NOMO-1 treated with DMSO at 0.1 percent for 48 hours (cell line): ENCODE data around the gene LIN7C.

Experiments
- DNase-seq: peaks from one replicate; lab custom pipeline; 2025; ENCODE audit not compliant: unreplicated experiment; lab: John Stamatoyannopoulos, UW

The LIN7C gene

DNA sequence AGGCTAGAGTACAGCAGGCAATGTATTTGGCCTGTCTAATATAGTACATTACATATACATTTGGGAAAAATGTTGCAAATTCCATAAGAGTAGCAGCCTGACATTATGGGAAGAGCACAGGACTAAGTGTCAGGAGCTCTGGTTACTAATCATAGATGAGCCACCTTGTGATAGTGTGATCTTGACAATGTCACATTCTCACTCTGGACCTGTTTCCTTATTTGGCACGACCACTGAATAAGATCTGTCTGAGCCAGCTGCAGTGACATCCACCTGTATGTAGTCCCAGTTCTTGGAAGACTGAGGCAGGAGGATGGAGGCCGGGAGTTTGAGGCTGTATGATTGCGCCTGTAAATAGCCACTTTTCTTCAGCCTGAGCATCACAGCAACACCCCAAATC lies 5.7 kb upstream of the LIN7C start:
- DNase-seq = no peak

DNA sequence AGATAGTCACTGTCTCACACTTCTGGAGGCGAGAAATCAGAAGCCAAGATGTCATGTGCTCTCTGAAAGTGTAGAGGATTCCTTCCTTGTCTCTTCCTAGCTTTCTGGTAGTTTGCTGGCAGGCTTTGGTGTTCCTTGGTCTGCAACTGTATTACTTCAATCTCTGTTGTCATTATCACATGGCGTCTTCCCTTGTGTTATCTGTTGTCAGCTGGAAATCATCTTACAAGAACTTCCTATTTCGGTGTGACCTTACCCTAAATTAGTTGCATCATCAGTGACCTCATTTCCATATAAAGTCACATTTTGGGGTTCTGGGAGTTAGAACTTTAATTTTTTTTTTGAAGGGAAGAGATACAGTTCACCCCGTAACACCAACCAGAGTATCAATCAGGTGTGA lies 3.3 kb upstream of the LIN7C start:
- DNase-seq = peak; percentile 37

DNA sequence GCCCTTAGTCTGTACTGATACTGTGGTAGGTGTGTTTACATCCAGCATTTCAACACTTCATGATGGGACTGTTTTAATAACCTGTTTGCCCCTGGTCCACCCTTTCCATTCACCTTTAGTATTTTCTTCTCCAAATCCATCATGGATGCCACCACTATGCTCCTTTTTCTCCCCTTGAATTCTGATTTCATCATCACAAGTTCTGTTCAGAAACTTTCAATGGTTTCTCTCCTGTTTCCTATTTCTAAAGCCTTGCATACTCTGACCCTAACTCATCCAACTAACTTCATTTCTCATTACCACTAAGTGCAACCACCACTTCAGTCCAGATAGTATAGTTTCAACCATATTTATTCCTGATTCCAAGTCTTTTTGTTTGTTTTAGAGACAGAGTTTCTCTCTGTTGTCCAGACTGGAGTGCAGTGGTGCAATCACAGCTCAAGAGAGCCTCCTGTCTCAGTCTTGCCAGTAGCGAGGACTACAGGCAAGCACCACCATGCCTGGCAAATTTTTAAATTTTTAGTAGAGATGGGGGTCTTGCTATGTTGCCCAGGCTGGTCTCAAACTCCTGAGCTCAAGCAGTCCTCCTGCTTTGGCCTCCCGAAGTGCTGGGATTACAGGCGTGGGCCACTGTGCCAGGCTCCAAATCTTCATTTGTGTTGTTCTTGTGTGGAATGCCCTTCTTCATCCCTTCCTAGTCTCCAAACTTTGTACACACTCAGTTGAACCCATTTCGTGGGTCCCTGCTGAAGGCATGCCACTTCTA lies 1.2 kb upstream of the LIN7C start:
- peak; percentile 34 for DNase-seq

DNA sequence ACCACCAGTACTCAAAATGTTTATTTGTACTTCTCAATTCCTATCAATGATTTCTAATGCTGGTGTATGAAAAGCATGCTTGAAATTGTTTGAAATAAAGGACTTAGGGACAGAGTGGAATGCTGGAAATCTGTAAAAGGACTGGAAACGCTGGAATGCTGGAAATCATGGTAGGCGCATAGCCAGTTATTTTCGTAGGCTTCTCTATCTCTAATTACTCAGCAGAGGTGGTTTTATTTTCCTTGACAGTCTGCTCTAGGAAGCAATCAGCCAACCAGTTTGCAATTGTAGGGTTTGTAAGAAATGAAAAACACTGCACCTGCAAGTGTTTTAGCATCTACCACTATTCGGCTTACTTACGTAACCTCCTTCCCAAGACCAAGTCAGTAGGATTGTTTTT lies 788 bp downstream of the LIN7C start:
- no peak for DNase-seq

DNA sequence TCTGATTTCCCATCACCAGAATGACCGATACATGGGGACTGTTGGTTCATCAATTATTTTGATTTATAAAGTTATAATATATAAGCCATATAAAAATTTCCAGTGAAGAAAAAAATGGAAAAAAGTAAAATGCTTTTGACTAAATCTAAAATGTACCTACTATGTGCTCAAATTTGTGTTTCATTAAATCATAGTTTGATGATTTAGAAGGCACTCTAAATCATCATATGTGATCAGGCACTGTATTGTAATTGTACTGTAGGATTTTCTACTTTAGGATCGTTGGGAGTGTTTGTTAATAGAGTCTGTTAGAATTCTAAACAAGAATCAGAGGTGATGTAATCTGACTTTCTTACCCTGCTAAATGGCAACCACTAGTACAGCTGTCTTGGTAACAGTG lies 2.4 kb downstream of the LIN7C start:
- DNase-seq = no peak

DNA sequence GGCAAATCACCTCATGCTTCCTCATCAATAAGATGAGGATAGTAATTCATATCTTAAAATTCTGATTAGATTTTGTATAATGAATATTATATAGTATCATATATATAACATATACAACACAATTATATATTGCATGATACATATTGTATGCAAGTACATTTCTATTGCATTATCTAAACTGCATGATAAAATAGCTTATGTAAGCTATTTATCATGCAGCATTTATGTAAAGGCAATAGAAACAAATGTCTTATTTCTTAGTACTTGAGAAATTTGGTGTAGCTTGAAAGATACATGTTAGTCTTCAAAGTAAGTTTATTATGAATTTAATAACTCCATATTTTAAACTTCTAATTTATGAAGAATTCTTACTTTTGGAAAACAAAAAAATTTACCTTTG lies 5.5 kb downstream of the LIN7C start:
- DNase-seq = no peak

DNA sequence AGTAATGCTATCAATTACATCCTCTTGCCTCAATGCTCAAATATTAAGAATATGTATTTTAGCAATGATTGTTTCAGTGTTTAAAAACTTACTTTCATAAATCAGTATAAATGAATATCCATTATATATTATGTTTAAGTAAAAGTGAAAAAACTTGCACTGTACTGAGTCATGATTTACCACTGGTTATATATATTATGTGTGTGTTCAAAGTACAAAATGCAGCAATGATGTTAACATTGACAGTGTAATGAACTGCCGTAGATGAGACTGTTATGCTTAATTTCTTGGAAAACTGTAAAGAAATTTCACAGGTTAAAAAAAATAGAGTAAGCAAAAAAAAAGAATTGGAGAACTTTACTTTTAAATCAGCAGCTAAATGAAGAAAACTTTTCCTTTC lies 8.7 kb downstream of the LIN7C start:
- no peak for DNase-seq

DNA sequence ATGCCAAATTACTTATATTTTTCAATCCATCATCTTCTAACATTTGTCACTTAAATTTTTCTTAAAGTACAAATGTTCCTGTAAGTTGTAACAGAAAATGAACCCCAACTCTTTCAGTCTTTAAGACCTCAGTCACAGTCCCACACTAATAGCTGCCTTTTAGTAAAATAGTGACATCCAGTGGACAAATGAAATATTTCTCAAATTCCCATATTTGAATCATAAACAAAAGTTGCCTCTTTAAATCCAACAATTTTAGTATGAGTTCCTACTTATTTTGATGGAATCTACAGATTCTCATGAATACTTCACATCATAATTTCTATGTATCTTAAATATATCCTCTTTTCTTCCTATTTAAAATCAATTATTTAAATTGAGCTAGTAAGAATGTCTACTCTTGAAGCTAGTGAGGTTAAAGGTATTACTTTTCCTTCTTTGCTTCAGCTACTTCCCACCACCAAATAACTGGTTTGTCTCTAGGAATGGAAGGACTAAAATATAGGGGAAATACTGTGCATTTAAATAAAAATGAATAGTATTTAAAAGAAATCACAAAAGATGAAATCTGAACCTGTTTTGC lies 9.2 kb downstream of the LIN7C start:
- peak; percentile 30 for DNase-seq

DNA sequence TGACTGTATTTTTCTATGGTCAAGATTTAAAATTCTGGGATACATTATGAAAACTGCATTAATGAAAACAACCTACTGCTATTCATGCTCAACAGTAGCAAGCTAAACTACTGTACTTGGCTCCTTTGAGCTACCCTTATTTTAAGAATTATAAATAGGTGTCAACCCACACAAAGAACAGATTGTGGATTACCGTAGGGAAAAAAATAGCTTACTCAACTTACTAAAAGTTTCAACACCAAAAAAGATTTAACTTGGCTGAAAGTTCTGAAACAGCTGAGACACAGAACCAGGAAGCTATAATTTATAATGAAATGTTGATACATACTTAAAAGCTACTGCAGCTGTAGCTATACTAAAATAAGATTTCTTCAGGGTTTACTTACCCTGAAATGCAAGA lies 10.1 kb downstream of the LIN7C start:
- DNase-seq = no peak

DNA sequence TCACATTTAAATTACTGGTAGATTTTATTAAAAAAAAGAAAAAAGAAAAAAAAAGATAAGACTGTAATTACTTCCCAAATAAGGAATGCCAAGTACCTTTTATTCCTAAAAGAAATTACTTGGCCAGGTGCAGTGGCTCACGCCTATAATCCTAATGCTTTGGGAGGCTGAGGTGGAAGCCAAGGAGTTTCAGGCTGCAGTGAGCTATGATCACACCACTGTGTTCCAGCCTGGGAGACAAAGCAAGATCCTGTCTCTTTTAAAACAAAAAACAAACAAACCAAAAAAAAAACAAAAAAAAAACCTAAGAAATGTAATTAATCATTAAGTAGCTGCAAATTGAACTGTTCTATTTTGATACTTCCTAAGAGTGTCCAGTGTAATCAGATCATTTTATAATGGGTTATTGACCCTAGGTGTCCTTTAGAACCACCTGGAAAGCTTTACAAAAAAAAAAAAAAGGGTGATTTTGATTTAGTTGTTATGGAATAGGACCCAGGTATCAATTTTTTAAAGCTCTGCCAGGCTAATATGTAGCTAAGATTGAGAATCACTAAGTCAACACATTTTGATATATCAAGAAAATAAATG lies 10.8 kb downstream of the LIN7C start:
- no peak for DNase-seq

DNA sequence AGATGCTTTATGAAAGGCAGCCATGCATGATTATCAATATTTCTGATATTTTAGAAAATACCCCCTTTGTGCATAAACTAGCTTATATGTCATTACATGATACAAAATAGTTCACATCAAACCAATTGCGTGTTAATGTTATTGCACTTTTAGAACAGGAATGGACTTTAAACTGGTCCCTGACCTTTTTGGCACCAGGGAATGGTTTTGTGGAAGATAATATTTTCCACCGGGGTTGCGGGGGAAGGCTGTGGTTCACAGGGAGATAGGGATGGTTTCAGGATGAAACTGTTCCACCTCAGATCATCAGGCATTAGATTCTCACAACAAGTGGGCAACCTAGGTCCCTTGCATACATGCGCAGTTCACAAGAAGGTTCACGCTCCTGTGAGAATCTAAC lies 17.5 kb downstream of the LIN7C start:
- DNase-seq = no peak

DNA sequence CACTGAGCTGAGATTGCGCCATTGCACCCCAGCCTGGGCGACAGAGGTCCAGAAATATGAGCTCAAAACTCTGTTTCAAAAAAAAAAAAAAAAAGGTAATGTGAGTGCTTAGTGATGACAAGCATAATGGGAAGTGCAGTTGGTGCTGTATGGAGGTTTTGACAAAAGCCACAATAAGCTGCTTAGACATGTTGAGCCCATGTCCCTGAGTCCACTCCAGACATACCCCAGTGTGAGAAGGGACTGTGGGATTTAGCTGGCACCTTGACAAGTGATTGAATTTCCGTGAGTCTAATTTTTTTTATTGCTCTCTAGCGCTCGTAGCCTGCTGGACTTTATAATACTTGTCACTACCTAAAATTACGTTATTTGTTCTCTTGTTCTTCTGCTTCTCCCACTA lies 18.9 kb downstream of the LIN7C start:
- DNase-seq = no peak

DNA sequence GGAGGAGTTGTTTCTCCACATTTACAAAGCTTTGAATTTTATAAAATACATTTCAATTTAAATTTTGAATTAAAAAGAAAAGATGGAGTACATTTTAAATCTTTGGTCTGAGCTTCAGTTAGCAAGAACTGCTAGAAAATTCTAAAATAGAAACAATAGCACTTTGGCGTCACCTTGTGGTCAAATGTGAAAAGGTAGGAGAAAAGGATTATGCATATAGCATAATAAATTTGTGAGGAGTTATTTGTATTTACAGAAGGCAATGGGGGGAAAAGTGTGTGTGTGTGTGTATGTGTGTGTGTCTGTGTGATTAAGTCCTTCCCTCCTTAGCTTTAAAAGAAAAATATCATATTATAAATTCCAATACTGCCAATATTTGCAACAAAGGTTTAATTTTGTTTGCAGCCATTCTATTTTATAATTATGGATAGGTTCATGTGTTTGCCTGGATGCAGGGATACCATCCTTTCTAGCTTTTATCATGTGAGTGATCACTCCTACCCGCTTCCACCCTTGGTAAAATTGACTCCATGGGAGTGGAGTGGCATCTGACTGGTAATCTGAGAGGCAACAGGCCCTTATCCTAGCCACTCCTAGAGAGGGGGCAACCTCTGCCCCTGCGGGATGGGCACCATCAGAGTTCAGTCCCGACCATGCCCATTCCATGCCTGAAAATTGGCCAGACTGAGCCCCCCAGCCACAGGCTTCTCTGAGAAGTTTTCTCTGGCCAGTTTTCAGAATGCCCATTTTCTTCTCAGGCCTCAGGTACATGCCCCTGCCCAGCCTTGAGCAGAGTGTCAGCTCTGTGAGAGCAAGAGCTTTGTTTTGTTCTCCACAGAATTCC lies 20.4 kb downstream of the LIN7C start:
- peak; percentile 46 for DNase-seq

DNA sequence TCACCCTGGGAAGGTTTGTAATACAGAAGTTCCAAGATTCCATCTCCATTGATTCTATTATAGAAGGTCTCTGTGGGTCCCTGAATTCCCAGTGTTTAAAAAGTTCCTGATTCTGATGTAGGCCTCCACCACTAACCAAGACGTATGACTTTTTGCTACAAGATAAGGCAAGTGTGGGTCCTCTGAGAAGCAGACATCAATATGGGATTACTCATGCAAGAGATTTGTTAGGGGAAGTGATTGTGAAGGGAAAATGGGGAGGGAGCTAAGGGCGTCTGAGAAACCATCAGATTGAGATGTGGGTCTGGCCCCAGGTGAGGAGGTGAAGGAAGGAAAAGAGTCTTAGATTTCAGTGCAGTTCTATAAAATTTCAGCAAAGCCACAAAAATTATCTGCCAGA lies 23.8 kb downstream of the LIN7C start:
- DNase-seq = no peak

DNA sequence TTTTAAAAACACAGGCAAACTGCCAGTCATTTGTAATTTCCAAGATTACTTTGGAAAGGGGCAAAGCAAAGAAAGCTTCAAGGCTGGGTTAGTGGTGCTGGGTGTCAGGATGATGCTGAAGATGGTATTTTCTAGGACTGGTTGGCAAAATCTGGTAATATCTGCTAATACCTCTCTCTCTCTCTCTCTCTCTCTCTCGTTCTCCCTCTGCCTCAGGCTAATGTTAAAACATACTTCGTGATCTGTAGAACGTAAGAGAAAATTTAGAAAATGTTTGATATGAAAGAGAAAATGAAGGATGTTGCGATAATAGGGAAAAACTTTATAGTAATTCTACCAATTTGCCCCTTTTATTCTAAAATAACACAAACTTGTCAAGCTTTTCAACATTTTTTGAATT lies 24.6 kb downstream of the LIN7C start:
- DNase-seq = no peak

DNA sequence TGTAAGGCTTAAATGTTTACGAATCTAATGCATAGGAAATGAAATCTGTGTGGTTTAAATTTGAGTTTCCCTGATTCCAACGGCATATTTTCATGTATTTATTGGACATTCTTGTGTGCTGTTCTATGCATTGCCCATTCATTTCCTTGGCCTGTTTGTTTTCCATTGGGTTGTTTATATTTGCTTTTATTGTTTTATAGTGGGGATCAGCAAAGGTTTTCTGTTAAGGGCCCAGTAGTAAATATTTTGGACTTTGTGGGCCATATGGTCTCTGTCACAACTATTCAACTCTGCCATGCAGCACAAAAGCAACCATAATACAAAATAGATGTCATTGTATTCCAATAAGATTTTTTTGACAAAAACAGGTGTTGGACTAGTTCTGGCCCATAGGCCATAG lies 28.7 kb downstream of the LIN7C start:
- no peak for DNase-seq

DNA sequence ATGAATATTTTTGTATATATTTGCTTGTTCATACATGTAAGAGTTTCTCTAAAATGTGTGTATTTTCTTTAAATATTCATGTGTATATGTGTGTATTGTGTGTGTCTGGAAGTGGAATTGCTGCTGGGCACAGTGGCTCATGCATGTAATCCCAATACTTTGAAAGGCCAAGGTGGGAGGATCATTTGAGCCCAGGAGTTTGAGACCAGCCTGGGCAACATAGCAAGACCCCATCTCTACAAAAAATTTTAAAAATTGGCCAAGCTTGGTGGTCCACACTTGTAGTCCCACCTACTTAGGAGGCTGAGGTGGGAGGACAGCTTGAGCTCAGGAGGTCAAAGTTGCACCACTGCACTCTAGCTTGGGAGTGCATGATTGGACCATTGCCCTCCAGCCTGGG lies 29.3 kb downstream of the LIN7C start:
- no peak for DNase-seq

DNA sequence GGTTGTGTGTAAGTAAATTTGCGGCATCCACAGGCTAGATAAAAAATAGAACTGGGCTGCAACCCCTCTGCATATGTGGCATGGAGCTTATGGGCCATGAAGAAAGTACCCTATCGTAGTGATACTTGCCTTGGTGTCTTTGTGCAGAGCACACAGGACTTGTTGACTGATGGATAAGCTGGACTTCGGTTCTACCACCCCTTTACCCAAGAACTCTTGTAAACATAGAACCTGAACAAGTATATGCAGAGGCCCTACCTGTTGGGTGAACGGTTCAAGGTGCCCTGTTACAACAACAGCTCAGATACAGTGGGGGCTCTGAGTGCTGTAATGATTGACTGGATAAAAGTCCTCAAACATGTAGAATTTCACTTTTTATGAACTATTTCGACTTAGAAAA lies 30.9 kb downstream of the LIN7C start:
- no peak for DNase-seq

DNA sequence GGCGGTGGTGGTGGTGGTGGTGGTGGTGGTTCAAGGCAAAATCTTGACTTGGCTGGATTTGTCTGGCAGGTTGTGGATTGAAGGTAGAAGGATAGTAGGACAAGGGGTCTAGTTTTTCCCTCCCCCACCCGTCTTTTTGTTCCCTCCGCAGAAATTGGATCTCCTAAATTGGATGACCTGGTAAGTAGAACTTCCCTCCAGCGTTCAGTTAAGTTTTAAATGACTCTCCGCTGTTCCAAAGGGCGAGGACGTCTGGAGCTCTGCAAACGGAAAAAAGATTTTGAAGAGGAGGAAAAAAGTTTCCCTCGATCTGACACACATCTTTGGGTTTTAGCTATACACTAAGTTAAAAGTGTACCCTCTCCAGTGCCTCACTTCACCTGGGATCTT lies 33.6 kb downstream of the LIN7C start:
- no peak for DNase-seq

DNA sequence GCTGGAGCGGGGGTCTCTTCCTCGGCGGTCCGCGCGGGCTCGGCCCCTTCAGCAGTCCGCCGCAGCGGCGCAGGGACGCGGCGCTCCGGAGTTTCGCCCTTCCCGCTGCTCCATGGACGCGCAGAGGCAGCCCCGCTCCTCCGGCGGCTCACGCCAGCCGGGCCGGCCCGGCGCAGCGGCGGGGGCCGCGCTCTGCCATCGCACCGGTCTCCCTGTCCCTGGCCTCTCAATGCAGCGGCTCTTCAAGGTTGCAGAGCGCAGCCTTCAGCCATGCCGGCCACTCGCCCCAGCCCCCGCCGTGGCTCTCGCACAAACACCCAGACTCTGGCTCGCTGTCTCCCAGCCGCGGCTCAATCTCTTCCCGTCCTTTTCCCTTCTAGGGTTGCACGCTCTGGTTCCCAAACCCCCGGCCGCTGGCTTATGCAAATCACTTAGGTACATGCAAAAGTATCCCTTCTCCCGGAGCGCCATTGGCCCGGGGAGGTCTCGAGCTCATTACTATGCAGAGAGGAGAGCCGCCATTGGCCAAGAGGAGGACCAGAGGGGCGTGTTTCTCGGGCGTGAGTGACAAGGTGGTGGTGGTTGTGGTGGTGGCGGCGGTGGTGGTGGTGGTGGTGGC lies 34.1 kb downstream of the LIN7C start, which contains the start of gene LGR4:
Gene LGR4, minus strand, starts transcription at position 393 of the 619 bp plus-strand sequence. CDS start 488 bp downstream, outside the sequence.
- DNase-seq = peak; percentile 84
